Large intestine (tissue), 3 donors: ENCODE results near the gene C22orf23. TPM values are rescaled to one million over a fixed set of nuclear protein-coding genes. Genes with fewer than 3 reads are reported as not detected.

Experiments used
- DNase-seq, 2 donors: peaks; one replicate each; pipeline versions ENCODE4 v3.0.0 to v3.0.0-alpha.2; 2013
- H3K27ac ChIP-seq: one replicate; pipeline ENCODE4 v1.5.1; 2013; ENCODE audit warnings: low read length
- H3K27me3 ChIP-seq: 2 replicates; pipeline ENCODE4 v1.6.1; 2013; ENCODE audit warnings: low read length; ENCODE audit not compliant: control insufficient read depth, insufficient read depth
- H3K36me3 ChIP-seq: 2 replicates; pipeline ENCODE4 v1.6.1; 2013; ENCODE audit warnings: low read length; ENCODE audit not compliant: control insufficient read depth, insufficient read depth
- H3K4me1 ChIP-seq: one replicate; pipeline ENCODE4 v1.6.1; 2013; ENCODE audit warnings: low read length; ENCODE audit not compliant: control insufficient read depth, insufficient read depth
- H3K4me3 ChIP-seq: one replicate; pipeline ENCODE4 v1.5.1; 2013; ENCODE audit warnings: low read length
- H3K9me3 ChIP-seq: one replicate; pipeline ENCODE4 v1.6.1; 2013; ENCODE audit warnings: mild to moderate bottlenecking, low read depth, low read length, moderate library complexity; ENCODE audit not compliant: control insufficient read depth
- WGBS: methylation state at CpG from one replicate; pipeline ENCODE4 v1.1.5; 2013; ENCODE audit warnings: low lambda C conversion rate; ENCODE audit not compliant: insufficient coverage; 5-methylcytosine and 5-hydroxymethylcytosine counted together
- polyA plus RNA-seq: library from polyadenylated mRNA; unstranded; fragments of 120-200 nt; gene quantifications from one replicate; pipeline ENCODE4 v1.2.1, GENCODE V29; 2013

C22orf23 gene
- polyA plus RNA-seq, 1 donor = 0.73 TPM

DNA sequence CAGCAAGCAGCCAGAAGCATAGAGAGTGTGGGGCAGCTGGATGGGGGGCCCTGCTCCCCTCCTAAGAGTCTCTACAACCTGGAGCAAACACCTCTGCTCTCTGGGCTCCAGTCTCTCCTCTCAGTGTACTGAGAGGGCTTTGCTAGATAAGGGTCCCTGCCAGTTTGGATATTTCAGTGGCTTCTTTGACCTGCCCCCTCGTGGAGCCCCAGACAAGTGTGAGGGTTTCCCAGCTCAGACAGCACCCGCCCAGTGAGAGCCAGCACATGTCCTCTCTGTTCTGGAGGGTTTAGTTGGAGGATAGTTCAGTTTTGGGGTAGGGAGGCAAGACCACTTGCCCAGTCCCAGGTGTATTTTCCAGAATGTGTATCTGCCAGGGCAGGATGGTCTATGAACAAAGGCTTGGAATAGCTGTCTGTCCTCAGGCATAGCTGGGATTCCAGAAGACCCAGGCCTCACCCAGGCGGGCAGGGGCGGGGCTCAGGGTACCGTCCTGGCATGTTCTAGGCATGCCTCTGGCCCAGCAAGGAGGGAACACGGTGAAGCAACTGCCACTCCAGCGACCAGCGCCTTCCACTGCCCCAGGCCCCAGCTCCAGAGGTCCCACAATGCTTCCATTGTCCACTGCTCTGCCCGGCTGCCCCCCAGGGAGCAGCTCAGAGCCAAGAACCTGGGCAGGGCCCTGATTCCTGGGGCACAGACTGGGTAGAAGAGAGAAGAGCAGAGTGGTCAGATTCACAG, 54.8 kb downstream of the C22orf23 start:
- Histone ChIP-seq H3K27ac (no peak overlapping the region), H3K4me1 (peaks cover 31% of the 10 kb centered on the region)
- WGBS = no CpG with 5 or more reads among the region's 9 CpGs

DNA sequence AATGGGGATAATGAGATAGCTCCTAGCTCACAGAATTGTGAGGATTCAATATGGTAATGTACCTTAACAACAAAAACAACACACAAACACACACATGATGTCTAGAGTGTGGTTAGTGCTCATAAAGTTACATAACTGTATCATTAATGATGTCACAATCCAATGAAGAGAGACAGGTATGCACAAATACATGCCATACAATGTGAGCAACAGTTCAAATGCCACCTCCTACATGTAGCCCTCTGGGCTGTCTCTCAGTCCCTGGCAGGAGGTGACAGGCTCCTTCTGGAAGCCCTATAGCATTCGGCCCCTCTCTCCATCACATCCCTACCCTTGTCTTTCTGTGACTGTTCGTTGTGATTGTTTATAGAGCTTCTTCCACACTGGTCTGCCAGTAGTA, 55.6 kb downstream of the C22orf23 start:
- Histone ChIP-seq H3K36me3 (no peaks in the 10 kb centered on the region), H3K4me1 (peaks cover 39% of the 10 kb centered on the region), H3K9me3 (no peaks in the 10 kb centered on the region), H3K27ac (no peak overlapping the region), H3K27me3 (no peaks in the 10 kb centered on the region), H3K4me3 (no peak overlapping the region)
- WGBS = no CpG with 5 or more reads among the region's 2 CpGs
- DNase-seq = no peak

More for the DNA sequence above, 54.8 kb downstream of the C22orf23 start:
- H3K36me3 ChIP-seq = no peaks in the 10 kb centered on the region
- no peaks in the 10 kb centered on the region for H3K27me3 ChIP-seq
- no peak for DNase-seq
- H3K9me3 ChIP-seq = no peaks in the 10 kb centered on the region
- no peak overlapping the region for H3K4me3 ChIP-seq

DNA sequence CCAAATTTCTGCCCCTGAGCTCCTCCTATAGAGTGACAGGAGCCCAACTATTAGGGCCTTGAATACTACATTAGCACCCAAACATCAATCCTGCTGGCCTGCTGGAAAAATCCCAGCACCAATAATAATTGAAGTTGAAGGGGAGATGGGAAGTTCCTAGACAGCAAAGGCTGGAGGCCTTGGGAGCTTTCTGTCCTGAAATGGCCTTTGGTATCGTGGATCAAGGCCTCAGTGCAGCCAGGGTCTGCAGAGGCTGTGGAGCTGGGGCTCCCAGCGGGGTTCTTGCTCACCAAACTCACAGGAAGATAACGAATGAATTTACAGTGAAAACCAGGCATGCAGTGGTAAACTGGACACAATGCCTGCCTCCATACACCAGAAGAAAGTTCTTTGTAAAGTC, 56.5 kb downstream of the C22orf23 start:
- Histone ChIP-seq H3K36me3 (no peaks in the 10 kb centered on the region), H3K27ac (peak overlapping the region; percentile 74), H3K4me1 (peaks cover 47% of the 10 kb centered on the region), H3K9me3 (no peaks in the 10 kb centered on the region), H3K4me3 (no peak overlapping the region), H3K27me3 (no peaks in the 10 kb centered on the region)
- DNase-seq = no peak
- WGBS = no CpG with 5 or more reads among the region's 3 CpGs

DNA sequence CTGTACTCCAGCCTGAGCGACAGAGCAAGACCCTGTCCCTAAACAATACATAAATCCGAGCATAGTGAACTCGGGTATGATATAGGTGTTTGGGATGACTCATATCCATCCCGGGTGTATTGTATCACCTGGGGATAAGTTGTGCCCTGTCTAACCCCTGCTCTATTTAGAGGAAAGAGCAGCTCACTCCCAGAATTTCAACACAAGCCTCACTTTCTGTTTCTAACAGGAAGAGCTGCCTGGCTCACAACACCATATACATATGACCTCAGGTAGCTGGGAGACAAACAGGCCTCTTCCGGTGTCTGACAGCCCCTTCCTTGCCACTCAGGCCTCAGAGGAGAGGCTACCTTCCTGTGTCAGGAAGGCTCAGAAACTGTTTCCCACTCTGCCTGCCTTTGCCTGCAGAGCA, 57.2 kb downstream of the C22orf23 start:
- H3K9me3 ChIP-seq = no peaks in the 10 kb centered on the region
- H3K36me3 ChIP-seq = peaks cover 3% of the 10 kb centered on the region
- peaks cover 48% of the 10 kb centered on the region for H3K4me1 ChIP-seq
- DNase-seq = peak; percentile 85 to 94
- no peaks in the 10 kb centered on the region for H3K27me3 ChIP-seq
- peak overlapping the region; percentile 74 for H3K27ac ChIP-seq
- no peak overlapping the region for H3K4me3 ChIP-seq
- WGBS = no CpG with 5 or more reads among the region's 5 CpGs

DNA sequence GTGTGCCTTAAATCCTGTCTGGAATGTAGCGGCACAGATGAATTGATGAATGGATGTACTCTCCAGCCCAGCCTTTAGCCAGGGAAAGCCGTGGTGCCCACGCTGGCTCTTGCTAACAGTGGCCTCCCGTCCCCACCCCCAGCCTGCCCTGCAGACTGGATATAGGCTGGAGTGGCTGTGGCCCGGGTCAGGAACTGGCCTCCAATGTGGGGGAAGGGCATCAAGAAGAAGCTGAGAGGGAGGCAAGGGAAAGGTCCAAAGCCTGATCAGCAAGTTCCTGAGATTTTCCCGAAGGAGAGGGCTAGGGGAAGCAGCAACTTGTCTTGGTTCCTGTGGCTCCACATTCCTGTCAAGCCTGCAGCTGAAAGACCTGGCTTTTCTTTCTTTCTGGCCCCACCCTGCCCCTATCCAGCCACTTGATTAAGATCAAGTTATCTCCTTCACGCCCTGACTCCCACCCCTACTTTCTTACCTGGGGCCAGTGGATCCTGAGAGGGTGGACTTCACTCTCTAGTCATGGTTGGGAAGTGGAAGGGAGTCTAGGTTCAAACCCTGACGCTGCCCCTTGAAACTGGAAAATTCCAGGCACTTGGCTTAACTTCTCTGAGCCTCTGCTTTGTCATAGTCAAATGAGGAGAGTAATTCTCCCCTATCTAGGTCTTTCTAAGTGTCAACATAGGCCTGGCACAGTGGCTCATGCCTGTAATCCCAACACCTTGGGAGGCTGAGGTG, 58.3 kb downstream of the C22orf23 start:
- H3K4me1 ChIP-seq = peaks cover 48% of the 10 kb centered on the region
- no peaks in the 10 kb centered on the region for H3K27me3 ChIP-seq
- peak overlapping the region; percentile 74 for H3K27ac ChIP-seq
- H3K36me3 ChIP-seq = peaks cover 5% of the 10 kb centered on the region
- H3K4me3 ChIP-seq = no peak overlapping the region
- no CpG with 5 or more reads among the region's 8 CpGs for WGBS
- peak; percentile 53 to 75 for DNase-seq
- no peaks in the 10 kb centered on the region for H3K9me3 ChIP-seq

DNA sequence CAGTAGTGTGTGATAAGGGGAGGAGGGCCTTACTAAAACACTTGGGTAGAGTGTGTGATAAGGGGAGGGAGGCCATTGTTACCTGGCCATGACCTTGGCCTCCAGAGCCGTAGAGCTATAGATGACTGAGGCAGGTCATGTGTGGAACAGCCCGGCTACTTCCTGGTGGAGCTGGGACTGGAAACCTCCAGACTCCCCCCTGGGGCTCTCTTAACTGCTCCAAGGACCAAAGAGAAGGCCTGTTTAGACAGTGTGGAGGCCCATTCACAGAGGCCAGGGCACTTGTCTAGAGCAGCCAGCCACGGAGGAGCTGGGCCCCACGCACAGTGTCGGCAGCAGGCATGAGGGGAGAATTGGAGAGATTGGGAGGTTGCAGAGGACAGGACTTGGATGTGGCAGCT, 59.8 kb downstream of the C22orf23 start:
- DNase-seq = peak in 1 of 2 donors; percentile 67
- H3K27me3 ChIP-seq = no peaks in the 10 kb centered on the region
- peak overlapping the region; percentile 43 for H3K27ac ChIP-seq
- H3K4me1 ChIP-seq = peaks cover 48% of the 10 kb centered on the region
- no peak overlapping the region for H3K4me3 ChIP-seq
- WGBS = 60% methylated on average over 1 of the region's 5 CpGs
- H3K36me3 ChIP-seq = peaks cover 20% of the 10 kb centered on the region
- H3K9me3 ChIP-seq = no peaks in the 10 kb centered on the region

Other genes with a start within 250 kb of the C22orf23 start
- 9.2 TPM for gene GCAT, start 145.7 kb downstream of the C22orf23 start, polyA plus RNA-seq
- gene GALR3, start 130.2 kb downstream of the C22orf23 start, polyA plus RNA-seq = 0.04 TPM
- 25.1 TPM for gene ANKRD54, start 109.3 kb downstream of the C22orf23 start, polyA plus RNA-seq
- 644 TPM for gene EIF3L, start 104.2 kb downstream of the C22orf23 start, polyA plus RNA-seq
- gene MICALL1, start 47.3 kb downstream of the C22orf23 start, polyA plus RNA-seq = 14.5 TPM
- gene POLR2F, start 98 bp upstream of the C22orf23 start, polyA plus RNA-seq = 62.8 TPM
- 8.8 TPM for gene SOX10, start 31.0 kb upstream of the C22orf23 start, polyA plus RNA-seq
- gene PICK1, start 103.8 kb upstream of the C22orf23 start, polyA plus RNA-seq = 32.0 TPM
- gene SLC16A8, start 130.6 kb upstream of the C22orf23 start, polyA plus RNA-seq = 2.3 TPM
- 119 TPM for gene BAIAP2L2, start 157.1 kb upstream of the C22orf23 start, polyA plus RNA-seq
- gene PLA2G6, start 228.2 kb upstream of the C22orf23 start, polyA plus RNA-seq = 71.1 TPM
- gene MAFF, start 248.4 kb upstream of the C22orf23 start, polyA plus RNA-seq = 20.2 TPM